ENCODE results near the gene TRMT44.
"Not testable (repeated sequence)": the region's sequence is repeated elsewhere in the genome, so short reads cannot be mapped to it uniquely, and the experiment has no call there.

Gene TRMT44

DNA sequence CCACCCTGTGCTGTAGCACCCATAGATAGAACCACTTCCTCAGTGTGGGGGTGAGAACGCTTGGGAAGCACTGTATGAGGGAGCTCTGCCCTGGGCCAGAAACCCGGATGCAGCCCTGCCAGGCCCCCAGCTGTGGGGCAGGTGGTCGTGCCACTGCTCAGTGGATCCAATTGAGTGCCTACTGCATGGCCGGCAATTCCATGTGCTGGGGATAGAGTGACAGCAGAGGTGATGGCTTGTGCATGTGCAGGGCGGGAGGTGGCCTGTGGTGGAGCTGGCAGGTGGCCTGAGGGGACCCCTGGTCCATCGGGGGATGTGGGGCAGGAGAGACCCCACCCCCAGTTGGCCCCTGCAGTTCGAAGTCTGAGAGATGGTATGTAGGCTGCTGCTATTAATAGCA, 60.4 kb downstream of the TRMT44 start:
- DNase-seq = no peak

DNA sequence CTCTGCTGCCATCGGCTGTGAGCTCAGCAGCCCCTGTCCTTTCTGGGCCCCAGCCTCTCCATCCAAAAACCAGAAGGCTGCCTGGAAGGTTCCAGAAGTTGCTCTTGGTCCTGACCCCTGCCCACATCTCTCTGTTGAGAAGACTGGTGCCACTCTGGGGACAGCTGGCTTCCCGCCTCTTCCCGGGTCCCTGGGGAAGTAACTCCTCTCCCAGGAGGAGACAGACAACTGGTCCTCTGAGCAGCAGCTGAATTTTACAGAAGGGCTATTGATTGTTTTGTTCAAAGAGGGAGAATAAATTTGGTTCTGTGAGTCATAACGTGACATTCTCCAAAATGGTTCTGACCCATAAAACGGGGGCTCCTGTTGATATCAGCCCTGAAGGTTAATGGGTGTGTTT, 61.2 kb downstream of the TRMT44 start:
- no peak for DNase-seq

DNA sequence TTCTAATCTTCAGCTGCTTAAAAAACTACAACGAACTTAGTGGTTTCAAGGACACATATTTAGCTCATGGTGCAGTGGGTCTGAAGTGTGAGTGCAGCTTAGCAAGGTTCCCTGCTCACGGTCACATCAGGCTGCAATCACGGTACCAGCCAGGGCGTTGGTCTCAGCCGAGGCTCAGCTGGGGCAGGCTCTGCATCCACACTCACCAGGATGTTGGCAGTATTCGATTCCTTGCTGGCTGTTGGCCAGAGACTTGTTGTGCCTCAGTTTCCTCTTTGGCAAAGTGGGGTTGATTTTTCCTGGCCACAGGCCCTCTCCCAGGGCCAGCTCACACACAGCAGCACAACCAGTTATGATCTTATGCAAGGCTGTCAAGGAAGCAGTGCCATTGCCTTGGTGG, 61.8 kb downstream of the TRMT44 start:
- DNase-seq = no peak

DNA sequence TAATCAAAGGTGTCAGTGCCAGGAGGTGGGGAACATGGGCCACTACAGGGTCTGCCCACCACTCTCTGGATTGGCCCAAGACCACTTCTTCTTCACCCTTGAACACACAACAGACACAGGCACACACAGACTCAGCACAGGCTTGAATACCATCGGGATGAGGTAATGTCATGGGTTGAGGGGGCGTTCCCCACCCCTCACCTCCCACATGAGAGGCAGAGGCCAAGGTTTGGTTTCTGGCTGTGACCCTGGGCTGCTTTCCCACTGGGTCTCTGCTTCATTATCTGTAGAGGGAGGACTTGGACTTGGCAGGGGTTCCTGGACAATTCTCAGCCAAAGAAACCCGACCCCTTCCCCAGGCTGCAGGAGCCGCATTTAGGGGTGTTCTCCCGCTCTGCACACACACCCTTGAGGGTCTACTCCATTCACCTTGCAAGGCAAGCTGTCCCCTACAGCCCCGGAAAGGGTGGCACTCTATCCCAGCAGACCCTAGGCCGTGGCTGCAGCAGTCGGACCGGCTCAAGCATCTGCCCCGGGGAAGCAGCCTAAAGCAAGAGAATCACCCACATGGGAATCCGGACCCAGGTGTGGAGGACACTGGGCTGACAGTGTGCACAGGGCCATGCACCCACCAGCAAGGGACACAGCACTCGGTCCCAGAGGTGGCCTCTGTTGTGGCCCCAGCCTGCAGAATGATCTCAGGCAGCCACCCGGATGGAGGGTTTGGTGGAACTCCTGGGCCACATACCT, 62.4 kb downstream of the TRMT44 start:
- peak; percentile 40 for DNase-seq

DNA sequence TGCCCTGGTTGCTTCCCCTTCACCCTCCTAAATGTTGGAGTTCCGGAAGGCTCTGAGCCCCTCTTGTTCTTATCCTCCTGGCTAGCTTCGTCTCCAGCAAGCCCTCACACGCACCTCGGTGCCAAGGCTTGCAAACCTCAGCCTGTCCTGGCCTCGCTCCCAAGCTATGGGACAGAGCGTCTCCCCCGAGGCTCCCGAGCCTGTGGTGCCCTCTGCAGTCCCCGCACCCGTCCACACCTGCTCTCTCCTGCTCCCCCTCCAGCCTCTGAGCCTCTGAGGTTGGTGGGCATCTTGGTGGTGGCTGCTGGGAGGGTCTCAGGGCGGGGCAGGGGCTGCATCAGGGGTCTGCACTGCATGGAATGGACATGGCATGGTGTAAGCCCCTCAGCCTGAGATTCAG, 63.2 kb downstream of the TRMT44 start:
- no peak for DNase-seq

DNA sequence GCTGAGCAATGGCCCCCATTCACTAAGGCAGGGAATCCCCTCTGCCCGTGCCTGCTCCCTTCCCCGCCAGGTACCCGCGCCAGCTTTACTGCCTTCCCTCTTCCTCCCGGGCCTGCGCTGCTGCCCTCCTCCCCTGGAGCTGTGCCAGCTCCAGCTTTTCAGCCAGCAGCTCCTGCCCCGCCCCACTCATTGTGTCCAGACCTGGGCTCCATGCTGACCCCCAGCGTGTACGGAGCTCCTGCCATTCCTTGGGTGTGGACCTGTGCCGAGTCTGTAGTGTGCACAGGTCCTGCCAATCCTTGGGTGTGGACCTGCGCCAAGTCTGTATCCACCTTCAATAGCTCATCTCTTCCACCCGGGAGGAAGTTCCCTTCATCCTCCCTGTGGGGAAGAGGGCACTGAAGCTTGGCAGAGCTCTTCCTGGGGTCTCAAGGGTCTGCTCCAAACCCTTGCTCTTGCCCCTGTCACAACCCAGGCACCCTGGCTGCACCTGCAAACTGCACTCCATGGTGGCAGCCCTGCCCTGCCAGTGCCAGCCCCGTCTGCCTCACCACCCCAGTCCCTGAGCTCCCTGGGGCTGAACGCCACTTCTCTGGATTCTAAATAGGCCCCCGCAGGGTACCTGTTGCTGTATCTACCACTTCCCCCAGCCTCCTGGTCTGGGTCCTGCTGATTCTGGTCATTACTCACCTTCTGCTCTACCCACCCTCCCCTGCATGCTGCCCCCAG, 63.9 kb downstream of the TRMT44 start:
- DNase-seq = no peak

DNA sequence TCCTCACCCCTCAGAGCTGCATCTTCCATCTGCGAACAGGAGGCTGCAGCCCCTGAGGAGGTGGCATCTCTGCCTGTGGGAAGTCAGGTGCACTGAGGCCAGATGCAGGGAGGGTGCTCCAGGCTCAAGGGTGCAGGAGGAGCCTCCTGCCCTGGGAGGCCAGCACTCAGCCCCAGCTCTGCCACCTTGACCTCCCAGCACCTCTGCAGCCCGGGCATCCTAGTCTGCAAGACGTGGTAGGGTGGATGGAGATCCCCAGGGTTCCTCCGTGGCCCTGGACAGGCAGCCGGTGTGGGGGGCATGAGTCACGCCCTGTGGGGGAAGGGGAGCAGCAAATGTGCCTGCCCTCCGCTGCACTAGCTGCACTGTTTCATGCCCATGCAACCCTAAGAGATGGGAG, 64.7 kb downstream of the TRMT44 start:
- no peak for DNase-seq

DNA sequence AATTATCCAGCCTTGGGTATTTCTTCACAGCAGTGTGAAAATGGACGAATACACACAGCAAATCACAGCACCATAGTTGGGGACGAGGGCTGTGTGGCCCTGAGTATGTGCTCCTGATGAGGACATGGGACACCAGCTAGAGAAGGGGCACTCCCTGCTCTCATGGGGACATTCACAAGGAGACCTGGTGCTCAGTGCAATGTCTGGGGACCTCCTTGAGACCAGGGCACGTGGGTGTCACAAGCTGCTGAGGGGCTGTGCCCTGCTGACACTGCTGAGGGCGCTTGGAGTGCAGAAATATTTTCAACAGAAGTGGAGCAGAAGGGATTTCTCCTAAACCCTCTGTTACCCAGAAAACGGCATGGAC, 65.4 kb downstream of the TRMT44 start:
- DNase-seq = no peak

DNA sequence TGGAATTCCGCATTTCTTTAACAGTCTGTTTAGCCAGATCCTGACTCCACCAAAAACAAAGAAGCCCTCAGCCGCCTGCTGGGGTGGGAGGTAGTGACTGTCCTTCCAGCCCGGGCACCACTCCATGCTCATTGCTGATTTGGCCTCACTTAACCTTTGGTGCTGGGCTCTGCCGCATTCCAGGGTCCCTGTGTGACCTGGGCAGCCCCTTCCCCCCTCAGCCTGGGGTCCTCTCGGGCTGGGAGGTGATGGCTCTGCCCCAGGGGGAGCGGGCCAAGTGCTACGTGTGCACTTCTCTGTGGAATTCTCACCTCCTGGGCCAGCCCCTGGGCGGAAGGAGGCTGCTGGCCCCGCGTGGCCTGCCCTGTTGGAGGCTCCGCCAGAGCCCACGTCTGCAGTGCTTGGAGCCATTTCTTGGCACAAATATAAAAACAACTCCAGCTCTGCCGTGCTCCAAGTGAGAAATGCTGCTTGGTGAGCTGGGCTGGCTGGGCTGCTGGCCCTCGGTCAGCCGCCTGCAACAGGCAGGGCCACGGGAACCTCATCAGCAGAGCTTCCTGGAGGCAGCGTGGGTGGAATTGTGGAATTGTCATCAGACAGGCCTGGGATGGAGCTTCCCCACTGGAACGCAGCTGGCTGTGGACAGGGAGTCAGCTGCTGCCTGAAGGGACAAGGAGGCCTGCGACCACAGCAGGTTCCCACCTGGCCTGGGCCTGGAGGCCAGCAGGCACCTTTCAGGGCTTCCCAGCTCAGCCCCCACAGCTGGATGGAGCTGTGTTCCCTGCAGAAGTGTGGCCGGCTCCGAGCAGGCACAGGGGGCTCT, 66.0 kb downstream of the TRMT44 start:
- DNase-seq = peak; percentile 71

DNA sequence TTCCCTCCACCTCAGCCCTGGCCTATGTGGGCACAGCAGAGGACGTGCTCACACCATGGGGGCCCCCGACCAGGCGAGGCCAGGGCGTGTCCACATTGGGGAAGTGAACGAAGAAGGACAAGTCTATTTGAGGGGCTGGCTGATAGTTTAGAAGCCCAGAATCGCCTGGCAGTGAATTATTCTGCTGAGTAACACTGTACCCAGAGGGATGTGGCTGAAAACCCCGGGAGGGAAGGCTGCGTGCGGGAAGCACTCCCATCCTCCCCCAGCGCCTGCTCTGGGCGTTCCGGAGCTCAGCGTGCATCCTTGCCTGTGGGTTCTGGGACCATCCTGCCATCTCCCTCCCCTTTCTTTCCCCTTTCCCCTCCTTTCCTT, 66.6 kb downstream of the TRMT44 start:
- no peak for DNase-seq

DNA sequence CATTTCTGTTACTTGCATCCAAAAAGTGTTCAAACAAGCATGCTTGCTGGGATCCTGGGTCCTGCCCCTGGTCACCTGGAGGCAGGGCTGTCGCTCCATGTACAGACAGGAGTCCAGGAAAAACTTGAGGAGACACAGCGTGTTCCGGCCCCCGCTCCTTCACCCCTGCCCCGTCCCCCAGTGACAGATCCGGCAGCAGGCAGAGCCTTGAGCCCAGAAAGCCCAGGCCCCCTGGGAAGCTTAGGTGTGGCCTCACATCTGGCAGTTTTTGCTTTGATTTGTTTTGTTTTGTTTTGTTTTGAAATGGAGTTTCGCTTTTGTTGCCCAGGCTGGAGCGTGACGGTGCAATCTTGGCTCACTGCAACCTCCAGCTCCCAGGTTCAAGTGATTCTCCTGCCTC, 67.0 kb downstream of the TRMT44 start:
- no peak for DNase-seq

DNA sequence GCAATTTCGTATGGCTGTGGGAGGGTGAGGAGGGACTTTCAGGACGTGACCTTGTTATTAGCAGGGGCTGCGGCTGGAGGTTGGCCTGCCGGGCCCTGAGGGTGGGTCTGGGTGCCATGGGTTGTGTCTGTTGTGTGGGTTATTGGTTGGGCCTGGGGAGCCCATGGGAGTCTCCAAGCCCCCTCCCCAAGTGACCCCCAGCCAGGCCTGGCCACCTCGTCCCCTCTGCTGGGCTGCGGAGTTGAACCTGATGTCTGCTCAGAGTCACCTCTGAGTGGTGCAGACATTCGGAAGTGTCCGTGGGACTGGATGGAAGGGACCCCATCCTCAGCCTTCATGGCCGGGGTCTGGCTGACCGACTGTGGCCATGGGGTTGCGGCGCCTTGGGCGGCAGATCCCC, 67.7 kb downstream of the TRMT44 start:
- DNase-seq = no peak

DNA sequence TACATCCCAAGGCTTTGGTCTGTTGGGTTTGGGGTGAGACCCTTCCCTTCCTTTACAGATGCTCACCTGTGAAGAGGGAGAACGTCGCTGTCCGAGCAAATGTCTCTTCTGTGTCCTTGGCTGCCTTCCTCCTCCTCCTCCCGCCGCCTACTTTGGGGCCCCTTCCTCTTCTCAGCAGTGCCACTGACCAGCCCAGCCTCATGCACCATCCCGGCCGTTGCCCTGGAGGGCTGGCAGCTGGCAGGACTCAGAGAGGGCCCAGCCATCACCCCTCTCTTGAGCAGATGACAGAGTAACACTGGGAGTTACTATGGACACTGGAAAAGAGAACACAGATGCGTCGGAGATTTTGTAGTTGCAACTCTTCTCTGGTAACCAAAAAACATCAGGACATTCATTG, 68.2 kb downstream of the TRMT44 start:
- no peak for DNase-seq

DNA sequence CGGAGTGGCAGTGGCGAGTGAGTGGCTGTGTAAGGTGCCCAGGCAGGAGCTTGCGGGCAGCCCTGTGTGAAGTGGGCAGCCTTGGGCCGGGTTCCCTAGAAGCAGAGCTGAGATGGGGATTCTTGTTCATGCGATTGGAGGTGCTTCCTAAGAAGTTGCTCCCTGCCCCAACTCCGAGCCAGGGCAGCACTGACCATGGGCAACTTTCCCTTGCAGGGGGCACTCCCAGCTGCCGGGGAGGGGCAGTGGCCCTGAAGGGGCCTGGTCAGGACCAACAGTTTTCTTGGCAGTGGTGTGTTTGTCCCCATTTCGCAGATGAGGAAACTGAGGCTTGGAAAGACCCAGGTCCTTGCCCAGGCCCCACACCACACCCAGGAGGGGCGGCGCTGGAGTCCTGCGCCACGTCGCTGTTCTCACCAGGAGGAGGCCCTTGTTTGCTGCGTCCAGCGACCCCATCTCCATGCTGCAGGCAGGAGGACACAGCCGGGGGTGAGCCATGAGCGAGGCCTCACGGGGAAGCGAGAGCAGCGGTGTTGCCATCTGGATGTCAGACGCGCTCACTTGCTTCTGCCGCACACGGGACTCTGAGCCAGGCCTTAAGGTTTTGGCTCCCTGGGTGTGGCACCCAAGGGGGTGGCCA, 68.9 kb downstream of the TRMT44 start:
- no peak for DNase-seq

DNA sequence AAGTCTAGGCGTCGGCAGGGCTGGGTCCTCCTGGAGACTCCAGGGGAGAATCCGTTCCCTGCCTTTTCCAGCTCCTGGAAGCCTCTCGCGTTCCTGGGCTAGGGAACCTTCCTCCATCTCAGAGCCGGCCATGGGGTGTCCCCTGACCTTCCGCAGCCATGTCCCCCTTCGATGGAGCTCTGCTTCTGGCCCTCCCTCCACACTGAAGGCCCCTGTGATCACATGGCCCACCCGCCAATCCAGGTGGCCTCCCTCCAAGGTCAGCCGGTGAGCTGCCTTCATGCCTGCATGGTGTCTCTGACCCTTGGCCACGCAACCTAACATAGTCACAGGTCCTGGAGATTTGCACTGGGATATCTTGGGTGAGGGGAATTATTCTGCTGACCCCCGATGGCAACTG, 69.6 kb downstream of the TRMT44 start:
- no peak for DNase-seq

DNA sequence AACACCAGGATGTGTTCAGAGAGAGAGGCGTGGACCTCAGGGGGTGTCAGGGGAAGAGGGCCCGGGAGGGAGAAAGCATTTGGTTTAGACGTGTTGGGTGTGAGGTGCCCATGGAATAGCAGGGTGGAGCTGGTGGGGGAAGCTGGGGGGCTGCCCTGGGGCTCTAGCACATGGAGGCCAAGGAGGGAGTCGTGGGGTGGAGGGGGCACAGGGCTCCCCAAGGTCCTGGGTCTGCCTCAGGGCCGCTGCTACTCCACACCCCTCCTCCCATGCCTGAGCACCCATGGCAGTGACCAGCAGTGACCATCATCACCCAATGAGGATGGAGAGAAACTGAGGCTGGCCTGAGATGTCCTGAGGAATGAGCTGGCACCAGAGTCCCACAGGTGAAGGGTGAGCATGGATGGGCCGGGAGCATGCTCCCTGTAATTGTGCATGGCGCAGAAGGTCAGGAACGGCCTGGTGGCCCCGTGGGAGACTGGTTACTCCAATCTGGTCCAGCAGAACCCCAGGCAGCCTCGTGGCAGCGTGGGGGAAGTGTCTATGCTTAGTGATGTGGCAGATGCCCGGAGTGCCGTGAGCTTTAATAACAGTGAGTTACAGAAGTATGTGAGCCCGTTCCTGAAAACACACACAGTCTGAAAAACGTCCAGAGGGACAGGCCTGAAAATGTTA, 70.2 kb downstream of the TRMT44 start:
- DNase-seq = no peak

DNA sequence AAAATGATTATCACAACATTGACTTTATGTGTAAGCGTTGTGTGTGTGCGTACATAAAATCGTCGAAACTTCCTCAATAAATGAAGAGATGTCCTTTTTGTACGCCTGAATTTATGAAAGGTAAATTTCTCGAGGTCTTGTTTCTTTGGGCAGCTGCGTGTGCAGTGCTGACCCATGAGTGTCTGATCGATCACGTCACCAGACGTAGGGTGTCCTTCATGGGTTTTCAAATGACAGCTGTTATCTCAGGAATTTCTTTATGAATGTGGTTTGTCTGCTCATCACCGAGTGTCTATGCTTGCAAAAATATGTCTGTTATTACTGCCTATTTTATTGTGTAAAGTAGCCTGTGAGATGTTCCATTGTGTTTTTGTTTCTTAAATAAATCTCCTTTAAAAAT, 71.9 kb downstream of the TRMT44 start:
- DNase-seq = no peak

DNA sequence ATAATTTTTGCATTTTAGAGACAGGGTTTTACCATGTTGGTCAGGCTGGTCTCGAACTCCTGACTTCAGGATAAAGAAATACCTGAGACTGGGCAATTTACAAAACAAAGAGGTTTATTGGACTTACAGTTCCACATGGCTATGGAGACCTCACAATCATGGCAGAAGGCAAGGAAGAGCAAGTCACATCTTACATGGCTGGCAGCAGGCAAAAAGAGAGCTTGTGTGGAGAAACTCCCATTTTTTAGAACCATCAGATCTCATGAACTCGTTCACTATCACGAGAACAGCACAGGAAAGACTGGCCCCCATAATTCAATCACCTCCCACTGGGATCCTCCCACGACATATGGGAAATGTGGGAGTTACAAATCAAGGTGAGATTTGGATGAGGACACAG, 72.5 kb downstream of the TRMT44 start:
- DNase-seq = not testable (repeated sequence)

DNA sequence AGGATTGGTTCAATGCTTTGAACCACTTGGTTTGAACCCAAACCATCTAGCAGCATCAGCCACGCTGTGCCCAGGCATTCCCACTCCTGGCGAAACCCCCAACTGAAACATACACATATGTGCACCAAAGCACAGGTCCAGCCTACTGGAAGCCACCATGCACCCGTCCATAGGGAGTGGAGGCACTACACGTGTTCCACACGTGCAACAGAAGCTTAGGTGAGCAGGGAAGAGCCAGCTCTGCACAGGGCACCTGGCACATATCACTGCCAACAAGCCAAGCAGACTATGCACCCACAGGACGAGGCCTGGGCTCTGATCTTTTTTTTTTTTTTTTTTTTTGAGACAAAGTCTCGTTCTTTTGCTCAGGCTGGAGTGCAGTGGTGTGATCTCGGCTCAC, 73.4 kb downstream of the TRMT44 start:
- DNase-seq = no peak

DNA sequence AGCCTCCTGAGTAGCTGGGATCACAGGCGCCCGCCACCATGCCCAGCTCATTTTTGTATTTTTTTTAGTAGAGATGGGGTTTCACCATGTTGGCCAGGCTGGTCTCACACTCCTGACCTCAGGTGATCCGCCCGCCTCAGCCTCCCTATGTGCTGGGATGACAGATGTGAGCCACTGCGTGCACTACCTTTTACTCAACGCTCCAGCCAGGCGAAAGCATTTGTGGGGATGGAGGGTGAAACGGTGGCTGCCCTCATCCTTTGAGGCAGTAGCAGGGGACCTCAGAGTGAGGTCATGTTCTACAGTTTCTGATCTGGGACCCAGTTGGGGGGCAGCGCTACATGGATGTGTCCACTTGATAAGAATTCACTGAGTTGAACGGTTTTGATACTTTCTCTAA, 73.8 kb downstream of the TRMT44 start:
- DNase-seq = no peak

DNA sequence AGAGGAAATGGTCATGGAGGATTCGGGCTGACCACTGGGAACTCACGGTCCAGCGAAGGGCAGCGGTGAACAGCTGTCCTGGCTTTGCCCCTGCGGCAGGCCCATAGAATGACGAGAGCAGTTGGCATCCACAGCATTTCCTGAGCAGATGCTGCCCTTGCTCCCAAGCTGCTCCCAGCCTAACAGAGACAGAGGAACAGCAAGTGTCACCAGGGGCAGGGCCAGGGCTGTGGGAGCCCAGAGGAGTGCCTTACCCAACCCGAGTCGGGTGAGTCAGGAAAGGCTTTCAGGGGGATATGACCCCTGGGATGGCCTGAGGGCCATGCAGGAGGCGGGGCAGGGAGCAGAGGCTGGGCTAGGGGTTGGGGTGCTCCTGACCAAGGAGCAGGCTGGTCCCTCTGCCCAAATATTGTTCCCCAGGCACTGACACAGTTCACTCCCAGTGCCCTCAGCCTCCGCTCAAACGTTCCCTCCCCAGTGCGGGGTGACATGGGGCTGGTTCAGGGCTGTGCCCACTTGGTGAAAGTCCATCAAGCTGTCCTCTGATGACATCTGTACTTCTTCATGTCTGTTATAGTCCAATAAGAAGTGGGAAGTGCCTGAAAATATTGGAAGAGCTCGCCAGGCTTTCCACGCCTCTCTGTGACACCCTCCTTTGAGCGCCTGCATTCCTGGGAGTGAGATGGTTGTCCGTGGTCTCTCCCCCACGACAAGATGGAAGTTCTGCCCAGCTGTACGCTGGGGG, 74.9 kb downstream of the TRMT44 start:
- DNase-seq = peak; percentile 51

DNA sequence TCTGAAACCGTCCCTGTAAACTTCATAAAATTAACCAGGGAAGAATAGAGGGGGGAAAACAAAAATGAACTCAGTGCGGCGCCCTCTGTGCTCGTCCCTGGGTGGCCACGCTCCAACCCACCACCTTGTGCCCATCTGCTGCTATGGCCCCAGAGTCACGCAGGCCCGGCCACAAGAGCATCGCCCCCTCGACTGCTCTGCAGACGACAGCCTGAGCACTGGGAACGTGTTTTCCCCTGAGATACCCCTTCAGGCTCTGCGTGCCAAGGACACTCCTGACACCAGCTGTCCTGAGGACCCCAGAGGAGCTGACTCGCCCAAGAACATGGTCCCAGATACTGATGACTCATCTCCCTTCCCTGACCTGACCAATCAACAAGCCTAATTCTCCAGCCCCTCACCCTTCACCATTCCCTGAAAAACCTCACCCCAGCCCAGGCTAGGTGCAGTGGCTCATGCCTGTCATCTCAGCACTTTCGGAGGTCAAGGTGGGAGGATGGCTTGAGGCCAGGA, 75.5 kb downstream of the TRMT44 start:
- no peak for DNase-seq

Data from right hindlimb (tissue), 1 donor.